CD4-positive, alpha-beta T cell (primary cell): ENCODE measurements around the gene ZG16B. TPM values are rescaled to one million over a fixed set of nuclear protein-coding genes. Genes with fewer than 3 reads are reported as not detected.

Source experiments
- ATAC-seq: fragments of 200-7000 bp; cut with Tn5 transposase; one replicate; pipeline ENCODE4 v1.10.0; 2022; ENCODE audit warnings: mild to moderate bottlenecking; ENCODE audit not compliant: poor library complexity
- CTCF ChIA-PET: fragments of 350-600 bp; sonication (Branson Sonifier 250); formaldehyde crosslinking; loops from one replicate; lab custom pipeline; 2021; ENCODE audit warnings: antibody characterized with exemption, inconsistent platforms; lab: Charles Lee
- POLR2A ChIA-PET: fragments of 350-600 bp; sonication (Branson Sonifier 250); formaldehyde crosslinking; loops from one replicate; lab custom pipeline; 2021; ENCODE audit warnings: antibody characterized with exemption, inconsistent platforms; lab: Charles Lee
- DNase-seq, 14 experiments: peaks; one replicate each; pipeline ENCODE4 v3.0.0-alpha.2; 2013 to 2020; ENCODE audit warnings: mixed read lengths in 2 of 14
- H3K27ac ChIP-seq, 2 donors: one replicate each; pipeline versions ENCODE4 v1.5.1 to v1.7.0; 2013; ENCODE audit warnings: low read length in 2 of 2, low read depth in 1 of 2, mild to moderate bottlenecking in 1 of 2
- H3K27me3 ChIP-seq, 2 experiments: 1 replicate in 1 of 2; 2 replicates in 1 of 2; pipeline versions ENCODE4 v1.6.1 to v1.7.0; 2013; ENCODE audit warnings: low read length in 2 of 2, control low read depth in 1 of 2, mild to moderate bottlenecking in 1 of 2, moderate library complexity in 1 of 2; ENCODE audit not compliant: insufficient read depth in 2 of 2, control insufficient read depth in 1 of 2
- H3K36me3 ChIP-seq: one replicate; pipeline ENCODE4 v1.6.1; 2013; ENCODE audit warnings: low read length, control low read depth; ENCODE audit not compliant: insufficient read depth
- H3K4me1 ChIP-seq: one replicate; pipeline ENCODE4 v1.6.1; 2013; ENCODE audit warnings: low read length, control low read depth; ENCODE audit not compliant: insufficient read depth
- H3K4me3 ChIP-seq: one replicate; pipeline ENCODE4 v1.5.1; 2013; ENCODE audit warnings: mild to moderate bottlenecking, low read length, moderate library complexity
- H3K9me3 ChIP-seq, 2 experiments: 1 replicate in 1 of 2; 2 replicates in 1 of 2; pipeline versions ENCODE4 v1.6.1 to v1.7.0; 2013; ENCODE audit warnings: low read length in 2 of 2, mild to moderate bottlenecking in 2 of 2, control low read depth in 1 of 2, moderate library complexity in 1 of 2; ENCODE audit not compliant: control insufficient read depth in 1 of 2, insufficient read depth in 1 of 2
- H3K27ac Mint-ChIP-seq: one replicate; pipeline ENCODE4 v1.8.0; 2020; ENCODE audit warnings: mixed read lengths
- H3K27me3 Mint-ChIP-seq: one replicate; pipeline ENCODE4 v1.8.0; 2021; ENCODE audit warnings: mixed read lengths
- H3K36me3 Mint-ChIP-seq: one replicate; pipeline ENCODE4 v1.8.0; 2021; ENCODE audit warnings: low read depth, mixed read lengths
- H3K4me1 Mint-ChIP-seq: one replicate; pipeline ENCODE4 v1.8.0; 2021; ENCODE audit warnings: low read depth, mixed read lengths
- H3K4me3 Mint-ChIP-seq: one replicate; pipeline ENCODE4 v1.8.0; 2020; ENCODE audit warnings: mild to moderate bottlenecking, mixed read lengths
- H3K9me3 Mint-ChIP-seq: one replicate; pipeline ENCODE4 v1.8.0; 2020; ENCODE audit warnings: mixed read lengths
- intact Hi-C, 2 experiments: fragments of 100-400 bp; cut with DNase I in 1 of 2; cut with micrococcal nuclease in 1 of 2; formaldehyde crosslinking; loops; one replicate each; pipeline versions ENCODE4 v1.15.1 to v1.9.0; 2023 to 2025; cut with DNase I, micrococcal nuclease
- total RNA-seq, 174 experiments: library from RNA in 2 of 174; stranded (reverse) in 2 of 174; gene quantifications; one replicate each; pipeline ENCODE4 v1.2.3 and lab custom pipeline; 2021 to 2026
- TF ChIP-seq, protein P1 (sequence below): fragments of 200-600 bp; IDR thresholded peaks from one replicate; pipeline ENCODE4 v1.8.0; 2022; ENCODE audit warnings: antibody characterized with exemption, mild to moderate bottlenecking

Gene ZG16B
- total RNA-seq, 2 experiments from 2014 or later, result not detected

DNA sequence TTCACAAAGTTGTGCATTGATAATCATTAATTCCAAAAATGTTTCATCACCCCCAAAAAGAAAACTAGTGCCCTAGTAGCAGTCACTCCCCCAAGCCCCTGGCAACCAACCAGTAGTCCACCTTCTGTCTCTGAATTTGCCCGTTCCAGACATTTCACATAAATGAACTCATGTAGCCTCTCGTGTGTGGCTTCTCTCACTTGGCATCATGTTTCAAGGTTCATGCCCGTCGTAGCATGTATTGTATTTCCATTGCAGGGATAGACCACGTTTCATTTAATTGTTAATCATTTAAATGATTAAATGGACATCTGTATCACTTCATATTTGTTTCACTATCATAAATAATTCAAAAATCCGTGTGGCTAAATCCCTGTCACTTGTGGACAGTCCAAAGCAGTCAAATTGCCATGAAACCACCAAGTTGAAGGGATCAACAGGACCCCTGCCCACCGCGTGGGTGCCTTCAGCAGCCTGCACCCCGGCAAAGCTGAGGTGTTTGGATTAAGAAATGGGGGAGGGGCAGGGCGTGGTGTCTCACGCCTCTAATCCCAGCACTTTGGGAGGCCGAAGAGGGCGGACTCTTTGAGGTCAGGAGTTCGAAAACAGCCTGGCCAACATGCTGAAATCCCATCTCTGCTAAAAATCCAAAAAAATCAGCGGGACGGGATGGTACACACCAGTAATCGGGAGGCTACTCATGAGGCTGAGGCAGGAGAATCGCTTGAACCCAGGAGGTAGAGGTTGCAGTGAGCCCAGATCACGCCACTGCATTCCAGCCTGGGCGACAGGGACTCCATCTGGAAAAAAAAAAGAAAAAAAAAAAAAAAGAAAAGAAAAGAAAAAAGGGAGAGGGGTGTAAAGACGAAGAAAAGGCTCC is 44.2 kb downstream of the ZG16B start:
- no peak overlapping the region for H3K27ac ChIP-seq
- Mint-ChIP-seq H3K4me1 (peaks cover under 1% of the 10 kb centered on the region), H3K27ac (no peak overlapping the region), H3K9me3 (no peaks in the 10 kb centered on the region), H3K36me3 (no peaks in the 10 kb centered on the region), H3K4me3 (no peak overlapping the region), H3K27me3 (no peaks in the 10 kb centered on the region)
- POLR2A ChIA-PET, result interaction anchor here (1.0 kb wide), 2 partner anchors 8 to 37 kb away, joined by 6 read pairs; partner anchors contain the start of genes FLYWCH1 and FLYWCH2
- DNase-seq (peak in 1 of 14 experiments; percentile 29), ATAC-seq (no peak)
- no peak overlapping the region for H3K4me3 ChIP-seq
- H3K4me1 ChIP-seq, result peaks cover 9% of the 10 kb centered on the region
- intact Hi-C loops, result loop anchor here (2.0 to 5.0 kb wide), 2 partner anchors 53 to 537 kb away; no protein-coding TSS in a partner anchor
- H3K9me3 ChIP-seq, result no peaks in the 10 kb centered on the region
- H3K36me3 ChIP-seq, result no peaks in the 10 kb centered on the region
- CTCF ChIA-PET, result interaction anchor here (0.6 to 1.4 kb wide), 9 partner anchors 9 to 73 kb away, joined by 3 to 6 read pairs (median 4); partner anchors contain the start of genes FLYWCH1 and FLYWCH2
- H3K27me3 ChIP-seq, result no peaks in the 10 kb centered on the region
- TF ChIP-seq, protein P1, sequence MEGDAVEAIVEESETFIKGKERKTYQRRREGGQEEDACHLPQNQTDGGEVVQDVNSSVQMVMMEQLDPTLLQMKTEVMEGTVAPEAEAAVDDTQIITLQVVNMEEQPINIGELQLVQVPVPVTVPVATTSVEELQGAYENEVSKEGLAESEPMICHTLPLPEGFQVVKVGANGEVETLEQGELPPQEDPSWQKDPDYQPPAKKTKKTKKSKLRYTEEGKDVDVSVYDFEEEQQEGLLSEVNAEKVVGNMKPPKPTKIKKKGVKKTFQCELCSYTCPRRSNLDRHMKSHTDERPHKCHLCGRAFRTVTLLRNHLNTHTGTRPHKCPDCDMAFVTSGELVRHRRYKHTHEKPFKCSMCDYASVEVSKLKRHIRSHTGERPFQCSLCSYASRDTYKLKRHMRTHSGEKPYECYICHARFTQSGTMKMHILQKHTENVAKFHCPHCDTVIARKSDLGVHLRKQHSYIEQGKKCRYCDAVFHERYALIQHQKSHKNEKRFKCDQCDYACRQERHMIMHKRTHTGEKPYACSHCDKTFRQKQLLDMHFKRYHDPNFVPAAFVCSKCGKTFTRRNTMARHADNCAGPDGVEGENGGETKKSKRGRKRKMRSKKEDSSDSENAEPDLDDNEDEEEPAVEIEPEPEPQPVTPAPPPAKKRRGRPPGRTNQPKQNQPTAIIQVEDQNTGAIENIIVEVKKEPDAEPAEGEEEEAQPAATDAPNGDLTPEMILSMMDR, result no peak

DNA sequence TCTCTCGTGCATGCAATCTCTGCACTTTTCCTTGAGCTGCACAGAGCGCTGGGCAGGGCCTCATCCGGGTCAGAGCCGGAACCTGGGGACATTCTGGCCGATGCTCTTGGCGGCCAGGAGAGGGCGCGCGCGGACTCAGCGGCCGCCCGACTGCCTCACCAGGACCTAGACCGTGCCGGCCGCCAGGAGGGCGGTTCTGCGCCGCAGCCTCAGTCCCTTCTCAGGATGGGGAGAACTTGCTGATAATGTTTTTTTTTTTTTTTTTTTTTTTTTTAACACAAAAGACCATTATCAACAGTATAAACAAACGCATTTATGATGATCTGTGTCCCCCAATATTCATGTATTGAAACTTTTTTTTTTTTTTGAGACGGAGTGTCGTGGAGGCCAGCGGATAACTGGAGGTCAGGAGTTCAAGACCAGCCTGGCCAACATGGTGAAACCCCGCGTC is 44.8 kb downstream of the ZG16B start:
- H3K9me3 Mint-ChIP-seq, result no peaks in the 10 kb centered on the region
- TF ChIP-seq, protein P1, result peak; percentile 95
- H3K4me1 Mint-ChIP-seq, result no peaks in the 10 kb centered on the region
- intact Hi-C loops, result loop anchor here (1.0 to 5.0 kb wide), 4 partner anchors 44 to 538 kb away; partner anchors contain the start of gene PKMYT1 (in 1 of the 2)
- peaks cover 0 to under 1% of the 10 kb centered on the region in 2 experiments for H3K9me3 ChIP-seq
- ChIA-PET CTCF (interaction anchor here (0.6 to 1.4 kb wide), 9 partner anchors 8 to 72 kb away, joined by 3 to 6 read pairs (median 4); partner anchors contain the start of genes FLYWCH1 and FLYWCH2), POLR2A (interaction anchor here (1.0 kb wide), 2 partner anchors 8 to 37 kb away, joined by 6 read pairs; partner anchors contain the start of genes FLYWCH1 and FLYWCH2)
- H3K27ac Mint-ChIP-seq, result no peak overlapping the region
- H3K27ac ChIP-seq, result no peak overlapping the region
- peak; percentile 40 to 90 (median 56) for DNase-seq
- no peaks in the 10 kb centered on the region for H3K27me3 Mint-ChIP-seq
- ATAC-seq, result peak; percentile 100
- no peak overlapping the region for H3K4me3 Mint-ChIP-seq
- no peaks in the 10 kb centered on the region for H3K36me3 Mint-ChIP-seq
- no peaks in the 10 kb centered on the region for H3K36me3 ChIP-seq
- H3K4me3 ChIP-seq, result no peak overlapping the region
- peaks cover 9% of the 10 kb centered on the region for H3K4me1 ChIP-seq
- H3K27me3 ChIP-seq, result no peaks in the 10 kb centered on the region

DNA sequence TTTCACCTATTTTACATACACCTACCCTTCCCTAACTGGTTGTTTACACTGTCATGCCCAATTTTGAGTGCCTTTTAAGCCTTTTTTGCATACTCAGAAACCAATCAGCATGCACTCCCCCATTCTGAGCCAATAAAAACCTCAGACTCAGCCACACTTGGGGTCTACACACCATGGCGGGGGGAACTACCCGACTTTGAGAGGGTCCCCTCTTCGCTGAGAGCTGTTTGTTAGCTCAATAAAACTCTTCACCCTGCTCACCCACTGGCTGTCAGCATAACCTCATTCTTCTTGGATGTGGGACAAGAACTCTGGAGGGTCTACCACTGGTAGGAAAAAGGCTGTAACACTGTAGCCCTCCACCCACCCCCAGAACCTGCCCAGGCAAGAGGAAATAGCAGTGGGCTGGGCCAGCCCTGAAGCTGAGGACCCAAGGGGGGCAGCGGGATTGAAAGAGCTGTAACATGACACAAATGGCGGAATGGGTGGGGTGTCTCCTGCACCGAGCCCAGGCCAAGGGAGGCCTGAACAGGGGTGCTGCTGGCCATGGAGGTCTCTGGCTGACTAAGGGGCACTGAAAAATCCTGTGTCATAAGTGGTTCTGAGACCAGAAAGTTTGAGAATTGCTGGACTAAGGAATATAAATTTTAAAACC is 49.9 kb downstream of the ZG16B start:
- POLR2A ChIA-PET, result interaction anchor here (0.6 kb wide), 1 partner anchor 102 kb away, joined by 3 read pairs; no protein-coding TSS in a partner anchor
- Mint-ChIP-seq H3K36me3 (peaks cover 4% of the 10 kb centered on the region), H3K4me3 (peak overlapping the region; percentile 63), H3K9me3 (no peaks in the 10 kb centered on the region), H3K27me3 (no peaks in the 10 kb centered on the region), H3K27ac (peak overlapping the region; percentile 14), H3K4me1 (peaks cover 7% of the 10 kb centered on the region)
- H3K27me3 ChIP-seq, result no peaks in the 10 kb centered on the region
- CTCF ChIA-PET, result interaction anchor here (0.8 to 1.0 kb wide), 2 partner anchors 12 to 47 kb away, joined by 3 read pairs; no protein-coding TSS in a partner anchor
- no peaks in the 10 kb centered on the region for H3K36me3 ChIP-seq
- TF ChIP-seq, protein P1, result no peak
- no peak for DNase-seq
- no peak overlapping the region for H3K27ac ChIP-seq
- peaks cover 0 to 4% of the 10 kb centered on the region in 2 experiments for H3K9me3 ChIP-seq
- intact Hi-C loops, result loop anchor here (5.0 kb wide), 2 partner anchors 37 to 102 kb away; partner anchors contain the start of gene PKMYT1 (in 1 of the 2)
- peaks cover 18% of the 10 kb centered on the region for H3K4me1 ChIP-seq
- no peak overlapping the region for H3K4me3 ChIP-seq
- ATAC-seq, result no peak
